Gastroesophageal sphincter (tissue), 4 donors: ENCODE measurements around the gene METRNL. TPM values are rescaled to one million over a fixed set of nuclear protein-coding genes. Genes with fewer than 3 reads are reported as not detected.

ENCODE experiments used
- ATAC-seq: fragments of 150-250 bp; one replicate; pipeline ENCODE4 v1.9.1; 2016; ENCODE audit warnings: mild to moderate bottlenecking, moderate library complexity
- H3K27ac ChIP-seq, 4 donors: fragments of 200-600 bp; sonication (generic) in 3 of 4; 1 replicate in 3 of 4; 2 replicates in 1 of 4; pipeline ENCODE4 v1.5.1; 2016 to 2019
- H3K27me3 ChIP-seq: fragments of 200-600 bp; sonication (generic); one replicate; pipeline ENCODE4 v1.5.1; 2019
- H3K36me3 ChIP-seq, 2 donors: fragments of 200-600 bp; sonication (generic); one replicate each; pipeline ENCODE4 v1.5.1; 2019; ENCODE audit warnings: control low read depth in 1 of 2
- H3K4me1 ChIP-seq, 3 donors: fragments of 200-600 bp; sonication (generic); 1 replicate in 2 of 3; 2 replicates in 1 of 3; pipeline ENCODE4 v1.5.1; 2016 to 2019; ENCODE audit warnings: control low read depth in 2 of 3
- H3K4me3 ChIP-seq, 2 donors: fragments of 200-600 bp; sonication (generic); one replicate each; pipeline ENCODE4 v1.5.1; 2019; ENCODE audit warnings: mild to moderate bottlenecking in 1 of 2, moderate library complexity in 1 of 2
- H3K9me3 ChIP-seq, 3 donors: fragments of 200-600 bp; sonication (generic); one replicate each; pipeline ENCODE4 v1.5.1; 2017 to 2019; ENCODE audit warnings: control low read depth in 2 of 3
- EP300 ChIP-seq: sonication (generic); formaldehyde crosslinking; IDR thresholded peaks from one replicate; pipeline ENCODE4 v1.6.1; 2017; ENCODE audit warnings: antibody characterized with exemption, mild to moderate bottlenecking
- POLR2A ChIP-seq, 2 donors: fragments of 450-650 bp; IDR thresholded peaks; one replicate each; pipeline ENCODE4 v1.6.1; 2017; ENCODE audit warnings: antibody characterized with exemption in 2 of 2, mild to moderate bottlenecking in 2 of 2, moderate library complexity in 1 of 2
- POLR2AphosphoS5 ChIP-seq: sonication (generic); formaldehyde crosslinking; IDR thresholded peaks from one replicate; pipeline ENCODE4 v1.6.1; 2017; ENCODE audit warnings: antibody characterized with exemption
- WGBS, 2 donors: methylation state at CpG; one replicate each; pipeline ENCODE4 v1.1.5; 2018; ENCODE audit warnings: low coverage in 1 of 2; 5-methylcytosine and 5-hydroxymethylcytosine counted together
- total RNA-seq, 4 donors: library from RNA; depleted of rRNA; stranded (reverse); fragments of >200 nt; gene quantifications; one replicate each; pipeline ENCODE4 v1.1.0, GENCODE V29; 2016
- TF ChIP-seq, protein P1 (sequence below), 4 experiments: fragments of 200-600 bp in 2 of 4; fragments of 450-650 bp in 2 of 4; sonication (generic) in 1 of 4; IDR thresholded peaks; one replicate each; pipeline ENCODE4 v1.5.1; 2017 to 2019; ENCODE audit warnings: antibody characterized with exemption in 4 of 4, mild to moderate bottlenecking in 2 of 4, moderate library complexity in 2 of 4

Gene METRNL
- total RNA-seq, 4 donors from 2014 or later = 41.1 to 82.6 (median 66.3) TPM

DNA sequence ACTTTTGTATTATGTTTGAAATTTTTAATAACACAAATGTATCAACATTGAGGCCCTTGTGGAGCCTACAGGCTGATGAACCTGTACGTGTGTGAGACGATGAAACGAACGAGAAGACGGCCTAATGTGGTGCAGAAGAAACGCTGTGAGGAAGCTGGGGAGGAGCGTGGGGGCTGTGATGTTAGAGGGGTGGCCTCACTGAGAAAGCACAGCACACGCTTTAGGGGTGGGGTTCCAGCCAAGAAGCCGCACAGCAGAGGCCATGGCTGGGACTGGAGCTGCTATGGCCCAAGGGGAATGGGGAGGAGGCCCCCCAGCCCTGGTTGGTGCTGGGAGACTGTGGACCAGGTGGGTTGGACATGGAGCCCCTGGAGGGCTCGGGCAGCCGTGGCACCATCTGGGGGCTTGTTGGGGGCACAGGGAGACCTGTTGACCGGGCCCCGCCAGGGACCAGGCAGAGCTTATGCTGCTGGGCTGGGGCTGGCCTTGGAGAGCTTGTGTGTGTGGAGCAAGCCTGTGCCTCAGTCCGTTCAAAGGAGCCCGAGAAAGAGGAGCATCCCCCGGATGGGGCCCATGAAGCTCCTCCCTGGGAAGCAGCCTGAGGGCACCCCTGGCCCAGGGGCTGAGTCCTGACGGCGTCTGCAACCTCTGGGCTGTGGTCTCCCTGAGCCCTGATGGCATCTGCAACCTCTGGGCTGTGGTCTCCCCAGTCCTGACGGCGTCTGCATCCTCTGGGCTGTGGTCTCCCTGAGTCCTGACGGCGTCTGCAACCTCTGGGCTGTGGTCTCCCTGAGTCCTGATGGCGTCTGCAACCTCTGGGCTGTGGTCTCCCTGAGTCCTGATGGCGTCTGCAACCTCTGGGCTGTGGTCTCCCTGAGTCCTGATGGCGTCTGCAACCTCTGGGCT lies 44.7 kb downstream of the METRNL start:
- Histone ChIP-seq H3K9me3 (no peaks in the 10 kb centered on the region), H3K27me3 (peaks cover 59% of the 10 kb centered on the region), H3K4me1 (peaks cover 0 to 4% (median 0%) of the 10 kb centered on the region in 3 donors), H3K27ac (no peak overlapping the region), H3K36me3 (no peaks in the 10 kb centered on the region), H3K4me3 (no peak overlapping the region)
- WGBS, 2 donors = 86 to 89% methylated on average over 5 to 7 of the region's 25 CpGs
- no peak for ATAC-seq
- TF ChIP-seq POLR2A (IDR thresholded peaks at IDR 0.05) (no peak), POLR2AphosphoS5 (no peak), EP300 (no peak)
- TF ChIP-seq, protein P1, sequence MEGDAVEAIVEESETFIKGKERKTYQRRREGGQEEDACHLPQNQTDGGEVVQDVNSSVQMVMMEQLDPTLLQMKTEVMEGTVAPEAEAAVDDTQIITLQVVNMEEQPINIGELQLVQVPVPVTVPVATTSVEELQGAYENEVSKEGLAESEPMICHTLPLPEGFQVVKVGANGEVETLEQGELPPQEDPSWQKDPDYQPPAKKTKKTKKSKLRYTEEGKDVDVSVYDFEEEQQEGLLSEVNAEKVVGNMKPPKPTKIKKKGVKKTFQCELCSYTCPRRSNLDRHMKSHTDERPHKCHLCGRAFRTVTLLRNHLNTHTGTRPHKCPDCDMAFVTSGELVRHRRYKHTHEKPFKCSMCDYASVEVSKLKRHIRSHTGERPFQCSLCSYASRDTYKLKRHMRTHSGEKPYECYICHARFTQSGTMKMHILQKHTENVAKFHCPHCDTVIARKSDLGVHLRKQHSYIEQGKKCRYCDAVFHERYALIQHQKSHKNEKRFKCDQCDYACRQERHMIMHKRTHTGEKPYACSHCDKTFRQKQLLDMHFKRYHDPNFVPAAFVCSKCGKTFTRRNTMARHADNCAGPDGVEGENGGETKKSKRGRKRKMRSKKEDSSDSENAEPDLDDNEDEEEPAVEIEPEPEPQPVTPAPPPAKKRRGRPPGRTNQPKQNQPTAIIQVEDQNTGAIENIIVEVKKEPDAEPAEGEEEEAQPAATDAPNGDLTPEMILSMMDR (IDR thresholded peaks at IDR 0.05) = no peak

DNA sequence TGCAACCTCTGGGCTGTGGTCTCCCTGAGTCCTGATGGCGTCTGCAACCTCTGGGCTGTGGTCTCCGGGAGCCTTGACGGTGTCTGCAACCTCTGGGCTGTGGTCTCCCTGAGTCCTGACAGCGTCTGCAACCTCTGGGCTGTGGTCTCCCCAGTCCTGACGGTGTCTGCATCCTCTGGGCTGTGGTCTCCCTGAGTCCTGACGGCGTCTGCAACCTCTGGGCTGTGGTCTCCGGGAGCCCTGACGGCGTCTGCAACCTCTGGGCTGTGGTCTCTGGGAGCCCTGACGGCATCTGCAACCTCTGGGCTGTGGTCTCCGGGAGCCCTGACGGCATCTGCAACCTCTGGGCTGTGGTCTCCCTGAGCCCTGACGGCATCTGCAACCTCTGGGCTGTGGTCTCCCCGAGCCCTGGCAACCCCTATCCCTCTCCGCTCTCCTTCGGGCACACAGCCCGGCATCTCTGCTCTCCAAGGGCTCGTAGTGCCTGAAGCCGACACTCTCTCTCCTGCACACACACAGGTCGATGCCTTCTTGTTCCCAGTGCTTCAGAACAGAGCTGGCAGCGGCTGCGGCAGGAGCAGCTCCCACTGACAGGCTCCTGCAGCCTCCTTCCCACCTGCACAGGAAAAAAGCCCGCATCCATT lies 45.6 kb downstream of the METRNL start:
- Histone ChIP-seq H3K27ac (no peak overlapping the region), H3K27me3 (peaks cover 59% of the 10 kb centered on the region), H3K4me3 (no peak overlapping the region), H3K4me1 (peaks cover 0 to 4% (median 0%) of the 10 kb centered on the region in 3 donors), H3K9me3 (no peaks in the 10 kb centered on the region), H3K36me3 (no peaks in the 10 kb centered on the region)
- WGBS, 2 donors = no CpG with 5 or more reads among the region's 24 CpGs
- no peak for ATAC-seq
- TF ChIP-seq EP300 (no peak), POLR2AphosphoS5 (no peak), POLR2A (IDR thresholded peaks at IDR 0.05) (no peak)
- TF ChIP-seq, protein P1 (IDR thresholded peaks at IDR 0.05) = no peak

DNA sequence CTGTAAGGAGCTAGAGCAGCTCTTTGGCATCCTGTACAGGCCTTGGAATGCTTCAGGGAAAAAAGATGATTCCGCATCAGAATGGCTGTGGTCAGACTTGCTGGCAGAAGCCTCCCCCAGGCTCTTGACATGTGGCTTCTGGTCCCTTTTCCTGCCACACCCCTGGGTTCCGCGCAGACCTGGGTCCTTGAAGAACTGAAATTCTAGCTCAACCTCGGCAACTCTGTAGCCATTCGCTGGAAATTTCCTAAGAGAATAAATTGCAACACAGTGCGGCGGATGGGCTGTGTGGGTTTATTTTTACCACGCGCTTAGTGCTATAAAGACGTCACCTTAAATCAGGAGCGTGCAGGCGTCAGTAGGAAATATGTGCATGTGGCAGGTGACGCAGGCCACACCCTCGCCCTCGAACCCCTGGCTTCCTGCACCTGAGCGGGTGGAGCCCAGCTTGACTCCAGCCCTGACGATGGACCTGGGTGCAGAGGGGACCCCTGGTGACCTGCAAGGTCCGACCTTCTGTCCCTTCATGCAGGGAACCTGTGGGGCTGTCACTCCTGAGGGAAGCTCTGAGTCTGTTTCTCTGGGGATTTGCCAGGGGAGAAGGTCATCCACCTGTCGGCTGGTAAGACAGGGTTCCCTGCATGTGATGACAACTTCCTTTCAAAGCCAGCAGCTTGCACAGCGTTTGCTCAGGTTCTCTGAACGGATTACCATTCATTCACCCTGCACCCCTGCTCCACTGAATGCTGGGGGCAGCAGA lies 46.3 kb downstream of the METRNL start:
- WGBS, 2 donors = 81 to 92% methylated on average over 14 to 16 of the region's 21 CpGs
- no peak for TF ChIP-seq POLR2A (IDR thresholded peaks at IDR 0.05)
- TF ChIP-seq EP300 = no peak
- TF ChIP-seq, protein P1 (IDR thresholded peaks at IDR 0.05) = no peak
- TF ChIP-seq POLR2AphosphoS5 = no peak
- H3K27me3 ChIP-seq = peaks cover 53% of the 10 kb centered on the region
- ATAC-seq = peak; percentile 71
- H3K4me3 ChIP-seq = no peak overlapping the region
- H3K36me3 ChIP-seq = no peaks in the 10 kb centered on the region
- H3K27ac ChIP-seq = no peak overlapping the region
- no peaks in the 10 kb centered on the region for H3K4me1 ChIP-seq
- no peaks in the 10 kb centered on the region for H3K9me3 ChIP-seq

DNA sequence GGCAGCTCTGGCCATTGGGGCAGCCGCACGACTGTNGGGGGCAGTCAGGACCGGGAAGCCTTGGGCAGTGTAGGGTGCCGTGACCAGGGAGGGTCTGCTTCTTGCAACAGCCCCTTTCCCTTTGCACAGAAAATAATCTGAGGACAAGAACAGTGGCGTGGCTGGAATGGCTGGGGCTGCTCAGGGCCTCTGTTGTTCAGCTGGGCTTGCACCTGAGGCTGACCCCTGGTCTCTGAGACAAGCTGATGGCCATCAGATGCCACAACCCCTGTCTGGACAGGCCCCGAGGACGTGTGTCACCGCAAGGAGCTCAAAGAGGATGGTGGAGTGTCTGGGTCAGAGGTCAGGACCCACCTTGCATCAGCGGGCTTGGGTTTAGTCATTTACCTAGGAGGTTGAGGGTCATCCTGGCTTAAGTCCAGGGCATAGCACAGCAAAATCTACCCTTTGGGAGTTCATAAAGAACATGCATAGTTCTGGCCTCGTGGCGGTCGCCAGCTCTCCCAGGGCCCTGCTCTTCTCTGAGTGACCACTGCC lies 46.9 kb downstream of the METRNL start:
- H3K9me3 ChIP-seq = no peaks in the 10 kb centered on the region
- no peak overlapping the region for H3K4me3 ChIP-seq
- peaks cover 51% of the 10 kb centered on the region for H3K27me3 ChIP-seq
- TF ChIP-seq POLR2AphosphoS5 (no peak), EP300 (no peak), POLR2A (IDR thresholded peaks at IDR 0.05) (no peak)
- TF ChIP-seq, protein P1 (IDR thresholded peaks at IDR 0.05) = no peak
- 85% methylated on average over 6 of the region's 12 CpGs; no CpG with 5 or more reads in 1 of the 2 donors for WGBS, 2 donors
- ATAC-seq = no peak
- H3K36me3 ChIP-seq = no peaks in the 10 kb centered on the region
- no peaks in the 10 kb centered on the region for H3K4me1 ChIP-seq
- H3K27ac ChIP-seq = no peak overlapping the region
